T-helper 2 cell treated with Interferon-gamma antibody and Interleukin-4, amounts not matched to agents 5 μg/mL and 100 μg/mL, for 36 hours (primary cell): Measurements from ENCODE around the gene PXMP4.

Experiments used
- DNase-seq: peaks from one replicate; pipeline ENCODE4 v3.0.0; 2021; ENCODE audit warnings: low spot score
- H3K27ac Mint-ChIP-seq: one replicate; pipeline ENCODE4 v1.8.0; 2021; ENCODE audit warnings: mild to moderate bottlenecking, mixed read lengths
- H3K27me3 Mint-ChIP-seq: one replicate; pipeline ENCODE4 v1.8.0; 2021; ENCODE audit warnings: low read depth, mixed read lengths
- H3K36me3 Mint-ChIP-seq: one replicate; pipeline ENCODE4 v1.8.0; 2021; ENCODE audit warnings: low read depth, mixed read lengths
- H3K4me1 Mint-ChIP-seq: one replicate; pipeline ENCODE4 v1.8.0; 2021; ENCODE audit warnings: low read depth, mixed read lengths
- H3K4me3 Mint-ChIP-seq: one replicate; pipeline ENCODE4 v1.8.0; 2022; ENCODE audit warnings: mild to moderate bottlenecking, moderate library complexity, mixed read lengths
- H3K9me3 Mint-ChIP-seq: one replicate; pipeline ENCODE4 v1.8.0; 2021; ENCODE audit warnings: mixed read lengths

PXMP4 gene

DNA sequence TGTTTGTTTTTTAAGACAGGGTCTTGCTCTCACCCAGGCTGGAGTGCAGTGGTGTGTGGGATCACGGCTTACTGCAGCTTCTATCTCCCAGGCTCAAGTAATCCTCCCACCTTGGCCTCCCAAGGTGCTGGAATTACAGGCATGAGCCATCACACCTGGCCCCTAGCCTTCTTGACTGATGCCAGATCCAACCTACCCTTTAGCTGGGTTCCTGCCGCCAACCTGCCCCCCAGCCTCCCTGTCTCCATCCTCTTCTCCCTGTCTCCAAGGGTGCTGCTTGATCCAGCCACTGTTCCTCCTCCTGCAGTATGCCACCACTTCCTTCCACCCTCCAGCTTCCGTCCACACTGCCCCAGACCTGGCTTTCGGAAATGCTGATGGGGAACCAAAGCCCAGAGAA, 61.2 kb downstream of the PXMP4 start:
- H3K9me3 Mint-ChIP-seq = no peaks in the 10 kb centered on the region
- no peaks in the 10 kb centered on the region for H3K27me3 Mint-ChIP-seq

DNA sequence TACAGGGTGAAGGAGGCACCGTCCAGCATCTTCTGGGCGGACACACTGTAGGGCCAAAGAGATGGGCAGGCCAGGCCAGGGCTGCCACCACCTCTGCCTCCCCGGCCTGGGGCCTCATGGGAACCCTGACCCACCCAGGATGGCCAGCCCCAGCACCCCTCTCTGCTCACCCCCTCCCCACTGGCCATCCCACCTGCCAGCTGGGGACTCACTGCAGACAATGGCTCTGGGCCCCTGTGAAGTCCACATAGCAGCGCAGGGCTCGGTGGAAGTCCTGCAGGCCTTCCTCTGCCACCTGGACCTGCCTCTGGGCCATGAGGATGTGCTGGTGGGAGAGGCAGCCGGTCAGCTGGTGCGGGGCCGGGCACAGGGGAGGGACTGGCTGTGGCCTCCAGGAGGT, 61.6 kb downstream of the PXMP4 start:
- no peak for DNase-seq
- Mint-ChIP-seq H3K27ac (no peak overlapping the region), H3K9me3 (no peaks in the 10 kb centered on the region), H3K4me3 (no peak overlapping the region), H3K4me1 (peaks cover 7% of the 10 kb centered on the region), H3K27me3 (no peaks in the 10 kb centered on the region), H3K36me3 (peaks cover 2% of the 10 kb centered on the region)

More for the DNA sequence above, 61.2 kb downstream of the PXMP4 start:
- peaks cover 7% of the 10 kb centered on the region for H3K4me1 Mint-ChIP-seq
- DNase-seq = no peak
- H3K36me3 Mint-ChIP-seq = peaks cover 2% of the 10 kb centered on the region
- H3K27ac Mint-ChIP-seq = no peak overlapping the region
- H3K4me3 Mint-ChIP-seq = no peak overlapping the region

GRCh38 chr20:33657704-33658095, 62.4 kb downstream of the PXMP4 start:
- Mint-ChIP-seq H3K27me3 (no peaks in the 10 kb centered on the region), H3K36me3 (peaks cover 2% of the 10 kb centered on the region), H3K4me1 (peaks cover 4% of the 10 kb centered on the region), H3K9me3 (no peaks in the 10 kb centered on the region), H3K4me3 (no peak overlapping the region), H3K27ac (no peak overlapping the region)
- no peak for DNase-seq

- no peak overlapping the region for H3K27ac Mint-ChIP-seq
- H3K36me3 Mint-ChIP-seq = peaks cover 2% of the 10 kb centered on the region
- H3K4me3 Mint-ChIP-seq = no peak overlapping the region
- peaks cover 6% of the 10 kb centered on the region for H3K4me1 Mint-ChIP-seq
- no peaks in the 10 kb centered on the region for H3K27me3 Mint-ChIP-seq
- no peak for DNase-seq
- H3K9me3 Mint-ChIP-seq = no peaks in the 10 kb centered on the region
Observed at GRCh38 chr20:33656783-33657703, 63.1 kb downstream of the PXMP4 start.

DNA sequence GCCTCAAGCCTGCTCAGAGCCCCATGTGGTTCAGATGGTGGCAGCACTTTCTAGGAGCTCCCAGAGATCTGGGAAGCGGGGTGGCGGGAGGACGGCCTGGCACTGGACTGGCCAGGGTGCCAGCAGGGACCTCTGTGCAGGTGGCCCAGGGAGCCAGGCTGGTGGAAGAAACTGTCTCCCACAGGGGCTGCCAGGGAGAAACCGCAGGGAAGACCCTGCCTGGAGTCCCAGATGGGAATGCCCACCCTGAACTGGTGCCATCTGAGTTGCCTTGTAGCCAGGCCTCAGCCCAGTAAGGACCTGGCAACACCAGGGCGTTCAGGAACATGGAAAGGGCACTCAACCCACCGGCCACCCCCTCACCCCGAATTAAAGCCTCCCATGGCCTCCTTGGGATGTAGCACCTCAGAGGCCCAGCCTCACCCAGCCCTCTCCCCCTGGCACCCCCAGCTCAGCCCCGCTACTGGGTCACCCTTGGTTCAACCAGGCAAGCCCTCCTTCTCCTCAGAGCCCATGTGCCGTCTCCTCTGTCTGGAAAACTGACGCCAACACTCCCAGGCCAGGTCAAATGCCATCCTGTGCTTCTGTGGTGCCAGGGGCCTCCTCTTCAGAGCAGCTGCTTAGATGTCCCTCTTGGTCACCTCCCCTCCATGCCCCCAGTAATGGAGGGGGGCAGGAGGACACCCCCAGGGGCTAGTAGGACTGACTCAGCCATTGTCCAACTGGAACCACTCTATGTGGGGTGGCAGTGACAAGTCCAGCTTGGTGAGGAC, 63.9 kb downstream of the PXMP4 start:
- no peak for DNase-seq
- Mint-ChIP-seq H3K27me3 (no peaks in the 10 kb centered on the region), H3K9me3 (no peaks in the 10 kb centered on the region), H3K36me3 (peaks cover 2% of the 10 kb centered on the region), H3K4me3 (no peak overlapping the region), H3K27ac (no peak overlapping the region), H3K4me1 (peaks cover 13% of the 10 kb centered on the region)

DNA sequence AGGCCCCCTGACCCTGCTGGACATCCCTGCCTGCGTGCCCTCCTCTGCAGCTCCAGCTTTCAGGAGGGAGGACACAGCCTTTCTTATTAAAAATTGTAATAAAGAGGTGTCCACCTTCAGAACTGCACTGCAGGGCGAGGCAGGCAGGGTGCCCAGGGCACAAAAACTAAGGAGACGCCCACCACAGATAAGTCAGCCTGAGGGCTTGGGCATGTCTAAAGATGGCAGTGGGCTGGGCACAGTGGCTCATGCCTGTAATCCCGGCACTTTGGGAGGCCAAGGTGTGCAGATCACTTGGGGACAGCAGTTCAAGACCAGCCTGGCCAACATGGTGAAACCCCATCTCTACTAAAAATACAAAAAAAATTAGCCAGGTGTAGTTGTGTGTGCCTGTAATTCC, 64.9 kb downstream of the PXMP4 start:
- Mint-ChIP-seq H3K36me3 (peaks cover 2% of the 10 kb centered on the region), H3K9me3 (no peaks in the 10 kb centered on the region), H3K4me3 (no peak overlapping the region), H3K27ac (no peak overlapping the region), H3K27me3 (no peaks in the 10 kb centered on the region), H3K4me1 (peaks cover 14% of the 10 kb centered on the region)
- no peak for DNase-seq

DNA sequence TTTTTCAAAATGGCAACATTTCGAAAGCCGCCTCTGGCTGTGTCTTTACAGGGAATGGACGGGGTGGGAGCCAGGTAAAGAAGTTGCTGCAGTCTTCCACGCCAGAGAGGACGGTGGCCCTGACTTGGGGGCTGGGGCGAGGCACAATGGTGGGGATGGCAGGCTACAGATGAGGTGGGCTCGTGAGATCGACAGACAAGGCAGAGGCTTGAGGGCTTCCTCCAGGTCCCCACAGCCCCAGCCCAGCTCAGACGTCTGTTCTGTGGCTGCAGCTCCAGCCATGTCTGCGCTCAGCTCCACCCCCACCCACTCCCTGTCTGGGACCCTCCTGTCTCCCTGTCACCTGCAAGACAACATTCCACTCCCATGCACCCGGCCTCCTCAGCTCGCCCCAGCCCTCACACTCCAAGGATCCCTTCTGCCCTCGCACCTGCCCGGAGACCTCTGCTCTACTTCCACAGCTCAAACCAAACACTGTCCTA, 65.4 kb downstream of the PXMP4 start:
- H3K27me3 Mint-ChIP-seq = no peaks in the 10 kb centered on the region
- no peaks in the 10 kb centered on the region for H3K9me3 Mint-ChIP-seq
- no peak overlapping the region for H3K4me3 Mint-ChIP-seq
- DNase-seq = no peak
- peaks cover 2% of the 10 kb centered on the region for H3K36me3 Mint-ChIP-seq
- H3K4me1 Mint-ChIP-seq = peaks cover 14% of the 10 kb centered on the region
- H3K27ac Mint-ChIP-seq = peak overlapping the region; percentile 23

GRCh38 chr20:33653900-33654596, 66.1 kb downstream of the PXMP4 start:
- Mint-ChIP-seq H3K36me3 (peaks cover 3% of the 10 kb centered on the region), H3K4me1 (peaks cover 14% of the 10 kb centered on the region), H3K4me3 (no peak overlapping the region), H3K27me3 (no peaks in the 10 kb centered on the region), H3K27ac (peak overlapping the region; percentile 20), H3K9me3 (no peaks in the 10 kb centered on the region)
- DNase-seq = no peak

DNA sequence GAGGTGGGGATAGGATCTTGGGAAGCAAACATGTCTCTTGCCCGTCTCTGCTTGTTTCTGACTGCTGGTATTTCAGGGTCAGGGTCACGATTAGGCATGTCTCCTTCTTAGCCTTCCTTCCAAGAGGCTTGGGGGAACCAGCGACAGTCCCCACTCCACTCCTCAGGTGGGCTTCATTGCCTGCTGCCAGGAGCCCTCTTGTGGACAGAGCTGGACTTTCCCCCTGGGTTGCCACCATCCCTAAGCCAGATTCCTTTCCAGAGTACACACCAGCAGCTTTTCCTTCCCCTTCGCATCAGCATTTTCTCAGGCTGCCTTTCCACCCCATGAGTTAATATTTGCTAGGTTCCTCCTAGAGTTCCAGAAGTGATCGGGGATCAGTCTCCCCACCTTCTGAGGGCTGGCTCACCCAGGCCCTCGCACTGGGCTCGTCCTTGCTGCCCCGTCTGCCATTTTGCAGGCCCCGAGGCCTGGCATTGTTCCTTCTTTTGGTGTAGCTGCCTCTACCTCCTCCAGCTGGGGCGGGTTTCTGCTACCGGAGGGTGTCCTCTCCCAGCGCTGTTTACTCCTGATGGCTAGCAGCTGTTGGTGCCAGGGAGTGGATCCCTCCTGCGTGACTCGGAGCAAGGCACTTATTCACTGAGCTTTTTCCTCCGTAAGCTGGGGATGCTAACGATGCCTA, 66.8 kb downstream of the PXMP4 start:
- Mint-ChIP-seq H3K27me3 (no peaks in the 10 kb centered on the region), H3K27ac (no peak overlapping the region), H3K4me1 (peaks cover 14% of the 10 kb centered on the region), H3K36me3 (peaks cover 3% of the 10 kb centered on the region), H3K4me3 (no peak overlapping the region), H3K9me3 (no peaks in the 10 kb centered on the region)
- DNase-seq = no peak
